GM12878 (cell line): ENCODE data around the gene PTGES3L. TPM values are rescaled to one million over a fixed set of nuclear protein-coding genes. Genes with fewer than 3 reads are reported as not detected.

Experiments used
- ATAC-seq: fragments of 200-7000 bp; cut with Tn5 transposase; 3 replicates; pipeline ENCODE4 v1.9.1; 2020; ENCODE audit warnings: mild to moderate bottlenecking, moderate library complexity
- BruUV-seq: library from RNA; stranded (reverse); fragments of 400-500 nt; replicated peaks from 2 replicates; lab custom pipeline; 2021; lab: Mats Ljungman, UMichigan
- CTCF ChIA-PET: fragments of 300-600 bp; sonication (Branson Sonifier 250); formaldehyde crosslinking; extraction: SDS; loops from one replicate; lab custom pipeline; 2021; ENCODE audit warnings: inconsistent platforms; lab: Yijun Ruan, JAX
- POLR2A ChIA-PET: fragments of 350-600 bp; formaldehyde crosslinking; extraction: SDS; loops from one replicate; lab custom pipeline; 2021; ENCODE audit warnings: inconsistent platforms; lab: Charles Lee
- RAD21 ChIA-PET: fragments of 300-600 bp; sonication (Branson Sonifier 250); formaldehyde crosslinking; loops from one replicate; lab custom pipeline; 2023; ENCODE audit warnings: antibody characterized with exemption; ENCODE audit not compliant: unreplicated experiment; lab: Charles Lee
- SMC1A ChIA-PET: fragments of 300-600 bp; sonication (Branson Sonifier 250); formaldehyde crosslinking; loops from one replicate; lab custom pipeline; 2023; ENCODE audit not compliant: unreplicated experiment, uncharacterized antibody; lab: Charles Lee
- DNase-seq: peaks from one replicate; pipeline ENCODE4 v3.0.0-alpha.2; 2011; ENCODE audit warnings: low read depth, low spot score
- FAIRE-seq: peaks from 3 replicates; lab custom pipeline; 2011; peaks lifted over from hg19 to GRCh38; lab: Jason Lieb, UNC
- H2AFZ ChIP-seq: 2 replicates; pipeline ENCODE4 v1.6.0; 2011; ENCODE audit warnings: low read depth, low read length, control low read depth; ENCODE audit not compliant: control insufficient read depth
- H3K27ac ChIP-seq: 2 replicates; pipeline ENCODE4 v1.5.1; 2011; ENCODE audit warnings: control low read depth; ENCODE audit not compliant: control insufficient read depth, insufficient read depth
- H3K27me3 ChIP-seq, 2 experiments: replicated peaks in 1 of 2; 2 replicates each; pipeline versions ENCODE4 v1.6.0 to v1.6.1; 2011; ENCODE audit warnings: low read length in 1 of 2; ENCODE audit not compliant: control insufficient read depth in 2 of 2, insufficient read depth in 2 of 2
- H3K36me3 ChIP-seq, 2 experiments: 2 replicates each; pipeline ENCODE4 v1.5.1; 2011; ENCODE audit warnings: low read length in 1 of 2; ENCODE audit not compliant: control insufficient read depth in 2 of 2, insufficient read depth in 2 of 2
- H3K4me1 ChIP-seq: 2 replicates; pipeline ENCODE4 v1.6.1; 2011; ENCODE audit warnings: mild to moderate bottlenecking, low read length, moderate library complexity, mixed read lengths; ENCODE audit not compliant: control insufficient read depth, insufficient read depth
- H3K4me2 ChIP-seq: 2 replicates; pipeline ENCODE4 v1.6.0; 2011; ENCODE audit warnings: control low read depth; ENCODE audit not compliant: control insufficient read depth, insufficient read depth
- H3K4me3 ChIP-seq: fragments of 200-600 bp; sonication (generic); 2 replicates; pipeline ENCODE4 v1.5.1; 2016
- H3K79me2 ChIP-seq: 2 replicates; pipeline ENCODE4 v1.6.0; 2011; ENCODE audit warnings: low read length; ENCODE audit not compliant: control insufficient read depth, insufficient read depth
- H3K9ac ChIP-seq: 2 replicates; pipeline ENCODE4 v1.8.0; 2011; ENCODE audit warnings: low read length, control low read depth, mixed read lengths; ENCODE audit not compliant: control insufficient read depth, insufficient read depth
- H3K9me3 ChIP-seq: replicated peaks from 3 replicates; pipeline ENCODE4 v1.5.1; 2011; ENCODE audit warnings: mild to moderate bottlenecking, low read length; ENCODE audit not compliant: control insufficient read depth, insufficient read depth
- H4K20me1 ChIP-seq: 2 replicates; pipeline ENCODE4 v1.6.0; 2011; ENCODE audit not compliant: control insufficient read depth, insufficient read depth
- CEBPZ ChIP-seq: fragments of 150-350 bp; IDR thresholded peaks from 2 replicates; pipeline ENCODE4 v1.6.1; 2016; ENCODE audit warnings: low read depth, low read length
- CREM ChIP-seq: IDR thresholded peaks from 2 replicates; pipeline ENCODE4 v1.6.1; 2014; ENCODE audit warnings: antibody characterized with exemption, low read depth
- EGR1 ChIP-seq, 2 experiments: IDR thresholded peaks; 1 replicate in 1 of 2; 2 replicates in 1 of 2; pipeline ENCODE4 v1.6.1; 2011 to 2012; ENCODE audit warnings: low read depth in 2 of 2, low read length in 2 of 2, borderline replicate concordance in 1 of 2, mild to moderate bottlenecking in 1 of 2, moderate library complexity in 1 of 2
- TAF1 ChIP-seq: IDR thresholded peaks from 2 replicates; pipeline ENCODE4 v1.6.1; 2011; ENCODE audit warnings: mild to moderate bottlenecking, low read depth, low read length, borderline replicate concordance
- TARDBP ChIP-seq: IDR thresholded peaks from 2 replicates; pipeline ENCODE4 v1.6.1; 2016; ENCODE audit warnings: borderline replicate concordance
- YBX1 ChIP-seq: fragments of 450-650 bp; IDR thresholded peaks from 2 replicates; pipeline ENCODE4 v1.6.1; 2016; ENCODE audit warnings: antibody characterized with exemption
- WGBS: methylation state at CpG from one replicate; pipeline ENCODE4 v1.1.6; 2016; ENCODE audit warnings: low lambda C conversion rate; ENCODE audit not compliant: insufficient replicate concordance, insufficient coverage; ENCODE audit errors: missing lambda C conversion rate; 5-methylcytosine and 5-hydroxymethylcytosine counted together
- in situ Hi-C: fragments of 300-500 bp; cut with MboI; formaldehyde crosslinking; loops from 9 replicates; pipeline ENCODE4 v1.14.3; 2018; ENCODE audit warnings: mixed read lengths
- intact Hi-C: fragments of 100-400 bp; cut with micrococcal nuclease; formaldehyde crosslinking; loops from one replicate; pipeline ENCODE4 v1.14.2; 2022; ENCODE audit not compliant: unreplicated experiment
- polyA plus RNA-seq, 11 experiments: library from polyadenylated mRNA; depleted of rRNA in 4 of 11; unstranded in 6 of 11; stranded (reverse) in 5 of 11; fragments of >200 nt; fragmentation: Nextera tagmentation in 4 of 11; fragmentation: Illumina TruSeq in 1 of 11; extraction: Ambion mirVana in 4 of 11; extraction: Trizol in 1 of 11; gene quantifications; 1 replicate in 1 of 11; 2 replicates in 10 of 11; pipeline versions ENCODE4 v1.2.1 to v1.2.3, GENCODE V29; 2011 to 2016; ENCODE audit warnings: inconsistent platforms in 2 of 11, missing spikeins in 2 of 11, low read depth in 1 of 11
- total RNA-seq, 4 experiments: library from RNA; depleted of rRNA in 3 of 4; stranded (reverse); fragments of >200 nt in 3 of 4; fragmentation: Illumina TruSeq in 1 of 4; extraction: Trizol in 1 of 4; gene quantifications; 2 replicates each; pipeline versions ENCODE4 v1.2.1 to v1.2.3, GENCODE V29; 2013 to 2021
- TF ChIP-seq, protein P1 (sequence below): fragments of 450-650 bp; IDR thresholded peaks from 2 replicates; pipeline ENCODE4 v1.6.1; 2017; ENCODE audit warnings: low read depth, mild to moderate bottlenecking, moderate library complexity
- TF ChIP-seq, protein P2 (sequence below): IDR thresholded peaks from 2 replicates; pipeline ENCODE4 v1.6.1; 2011; ENCODE audit warnings: mild to moderate bottlenecking, low read depth, low read length, moderate library complexity; ENCODE audit not compliant: insufficient replicate concordance

The PTGES3L gene
- total and polyA plus RNA-seq, 10 of the 15 experiments (the other 5 are each of a cell fraction or from before 2014, with no cell fraction given) = 0.11 to 2.3 (median 0.98) TPM

GRCh38 chr17:43024407-43025289 is 44.8 kb upstream of the PTGES3L start, which contains the start of gene RND2 (continued):
- TF ChIP-seq, protein P1, sequence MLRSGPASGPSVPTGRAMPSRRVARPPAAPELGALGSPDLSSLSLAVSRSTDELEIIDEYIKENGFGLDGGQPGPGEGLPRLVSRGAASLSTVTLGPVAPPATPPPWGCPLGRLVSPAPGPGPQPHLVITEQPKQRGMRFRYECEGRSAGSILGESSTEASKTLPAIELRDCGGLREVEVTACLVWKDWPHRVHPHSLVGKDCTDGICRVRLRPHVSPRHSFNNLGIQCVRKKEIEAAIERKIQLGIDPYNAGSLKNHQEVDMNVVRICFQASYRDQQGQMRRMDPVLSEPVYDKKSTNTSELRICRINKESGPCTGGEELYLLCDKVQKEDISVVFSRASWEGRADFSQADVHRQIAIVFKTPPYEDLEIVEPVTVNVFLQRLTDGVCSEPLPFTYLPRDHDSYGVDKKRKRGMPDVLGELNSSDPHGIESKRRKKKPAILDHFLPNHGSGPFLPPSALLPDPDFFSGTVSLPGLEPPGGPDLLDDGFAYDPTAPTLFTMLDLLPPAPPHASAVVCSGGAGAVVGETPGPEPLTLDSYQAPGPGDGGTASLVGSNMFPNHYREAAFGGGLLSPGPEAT = peak; percentile 28; the same call in 1 of the 2 replicates

GRCh38 chr17:43021741-43022512 is 42.0 kb upstream of the PTGES3L start, which contains the start of gene VAT1:
Gene VAT1 (minus strand): TSS chr17:43022385. CDS start chr17:43022322, 63 bp downstream.
- intact Hi-C loops (loop anchor here (5.0 kb wide), 1 partner anchor 310 kb away; no protein-coding TSS in a partner anchor), in situ Hi-C loops (loop anchor here (10.0 kb wide), 1 partner anchor 193 kb away; the partner anchor contains the start of gene TMEM106A)
- ATAC-seq (peak; percentile 78), DNase-seq (no peak), FAIRE-seq (no peak)
- no TSS peak for BruUV-seq
- Histone ChIP-seq H3K27me3 (no peaks in the 10 kb centered on the region), H3K36me3 (no peaks in the 10 kb centered on the region), H3K4me1 (peaks cover 10% of the 10 kb centered on the region; the same call in 1 of the 2 replicates), H3K79me2 (no peaks in the 10 kb centered on the region), H3K4me2 (peak within 1 kb of the TSS; percentile 78), H2AFZ (peak within 1 kb of the TSS; percentile 93), H3K9ac (no peak within 1 kb of the TSS), H3K4me3 (peak within 1 kb of the TSS; percentile 88), H3K27ac (no peak within 1 kb of the TSS), H4K20me1 (no peaks in the 10 kb centered on the region), H3K9me3 (no peaks in the 10 kb centered on the region)
- 2% methylated on average over 68 of the region's 80 CpGs for WGBS
- SMC1A ChIA-PET = no interaction called here
- CTCF ChIA-PET = no interaction called here
- POLR2A ChIA-PET = interaction anchor here (0.6 to 0.7 kb wide), 4 partner anchors 10 to 292 kb away, joined by 3 to 7 read pairs (median 4); no protein-coding TSS in a partner anchor
- RAD21 ChIA-PET = interaction anchor here (0.6 kb wide), 1 partner anchor 36 kb away, joined by 3 read pairs; no protein-coding TSS in a partner anchor
- TF ChIP-seq YBX1 = no peak
- TF ChIP-seq CEBPZ = no peak
- TF ChIP-seq TARDBP = no peak
- TF ChIP-seq, protein P2, sequence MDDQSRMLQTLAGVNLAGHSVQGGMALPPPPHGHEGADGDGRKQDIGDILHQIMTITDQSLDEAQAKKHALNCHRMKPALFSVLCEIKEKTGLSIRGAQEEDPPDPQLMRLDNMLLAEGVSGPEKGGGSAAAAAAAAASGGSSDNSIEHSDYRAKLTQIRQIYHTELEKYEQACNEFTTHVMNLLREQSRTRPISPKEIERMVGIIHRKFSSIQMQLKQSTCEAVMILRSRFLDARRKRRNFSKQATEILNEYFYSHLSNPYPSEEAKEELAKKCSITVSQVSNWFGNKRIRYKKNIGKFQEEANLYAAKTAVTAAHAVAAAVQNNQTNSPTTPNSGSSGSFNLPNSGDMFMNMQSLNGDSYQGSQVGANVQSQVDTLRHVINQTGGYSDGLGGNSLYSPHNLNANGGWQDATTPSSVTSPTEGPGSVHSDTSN = peak; percentile 51
- TF ChIP-seq TAF1 = no peak
- TF ChIP-seq CREM = no peak
- TF ChIP-seq EGR1 (IDR thresholded peaks at IDR 0.05; ENCODE audit: borderline replicate concordance in 1 of 2, low read depth in 2 of 2, low read length in 2 of 2) = peak in 1 of 2 experiments; percentile 26; a peak in 1 of 3 replicates
